ENCODE results near the gene NEDD4L.
"Not testable (repeated sequence)": the region's sequence is repeated elsewhere in the genome, so short reads cannot be mapped to it uniquely, and the experiment has no call there.

Gene NEDD4L

GRCh38 chr18:58027341-58027740 lies 16.7 kb upstream of the NEDD4L start:
- no peak for DNase-seq

- no peak for DNase-seq
Measured at GRCh38 chr18:58028109-58028784, 15.8 kb upstream of the NEDD4L start.

GRCh38 chr18:58032233-58032632 lies 11.8 kb upstream of the NEDD4L start:
- DNase-seq, result no peak

- DNase-seq, result no peak
Measured at GRCh38 chr18:58033216-58033615, 10.8 kb upstream of the NEDD4L start.

- no peak for DNase-seq
Measured at GRCh38 chr18:58034370-58034769, 9.7 kb upstream of the NEDD4L start.

GRCh38 chr18:58037163-58037562 lies 6.9 kb upstream of the NEDD4L start:
- no peak for DNase-seq

GRCh38 chr18:58038063-58038462 lies 6.0 kb upstream of the NEDD4L start:
- DNase-seq, result no peak

GRCh38 chr18:58041633-58042032 lies 2.4 kb upstream of the NEDD4L start:
- no peak for DNase-seq

- no peak for DNase-seq
Measured at GRCh38 chr18:58042826-58043490, 1.1 kb upstream of the NEDD4L start.

GRCh38 chr18:58044370-58045241 lies 580 bp downstream of the NEDD4L start:
- DNase-seq, result peak; percentile 64

- DNase-seq, result peak; percentile 57
Measured at GRCh38 chr18:58045242-58046092, 1.4 kb downstream of the NEDD4L start.

GRCh38 chr18:58046093-58046793 lies 2.2 kb downstream of the NEDD4L start:
- DNase-seq, result peak; percentile 10

GRCh38 chr18:58046794-58047555 lies 2.9 kb downstream of the NEDD4L start:
- no peak for DNase-seq

- DNase-seq, result no peak
Measured at GRCh38 chr18:58047556-58047882, 3.5 kb downstream of the NEDD4L start.

- DNase-seq, result peak; percentile 67
Measured at GRCh38 chr18:58048081-58048642, 4.1 kb downstream of the NEDD4L start.

- DNase-seq, result no peak
Measured at GRCh38 chr18:58049000-58049688, 5.1 kb downstream of the NEDD4L start.

GRCh38 chr18:58050963-58051362 lies 6.9 kb downstream of the NEDD4L start:
- not testable (repeated sequence) for DNase-seq

GRCh38 chr18:58051765-58052460 lies 7.9 kb downstream of the NEDD4L start:
- DNase-seq, result peak; percentile 15

GRCh38 chr18:58052960-58053359 lies 8.9 kb downstream of the NEDD4L start:
- DNase-seq, result no peak
